HG02571 (cell line): ENCODE data around the gene LCE1F.

Source experiments
- ATAC-seq: cut with Tn5 transposase; IDR thresholded peaks from one replicate; pipeline ENCODE4 v1.9.1; 2021; ENCODE audit warnings: mild to moderate bottlenecking, moderate library complexity; ENCODE audit not compliant: unreplicated experiment

The LCE1F gene

GRCh38 chr1:152770411-152770810, 4.5 kb upstream of the LCE1F start:
- ATAC-seq, result no peak

- no peak for ATAC-seq
Observed at GRCh38 chr1:152776361-152776760, 1.4 kb downstream of the LCE1F start.

DNA sequence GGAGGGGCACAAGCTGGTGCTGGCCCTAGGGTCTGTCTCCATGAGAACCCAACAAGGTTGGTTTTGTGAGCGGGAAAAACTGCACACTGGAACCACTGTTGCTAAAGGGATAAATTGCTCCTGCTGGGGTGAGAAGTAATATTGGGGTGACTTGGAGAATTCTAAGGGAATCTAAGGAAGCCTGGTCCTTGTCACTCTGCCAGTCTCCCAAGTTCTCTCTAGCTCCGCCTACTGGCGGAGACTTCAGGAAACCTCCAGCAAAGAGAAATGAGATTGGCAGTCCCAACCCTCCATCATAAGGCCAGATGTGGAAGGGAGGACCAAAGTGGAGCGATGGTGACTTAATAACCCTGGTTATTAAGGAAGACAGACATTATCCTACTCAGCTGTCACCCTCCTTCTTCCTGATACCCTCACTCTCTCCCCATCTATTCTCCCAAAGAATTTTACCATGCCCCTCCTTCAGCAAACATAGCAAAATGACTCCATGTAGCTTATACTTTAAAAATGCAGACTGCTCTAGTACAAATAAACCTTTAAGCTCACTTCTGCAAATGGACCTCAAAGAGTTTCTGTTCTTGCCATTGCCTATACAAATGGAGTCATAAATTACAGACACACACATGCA, 2.7 kb downstream of the LCE1F start:
- ATAC-seq, result no peak

DNA sequence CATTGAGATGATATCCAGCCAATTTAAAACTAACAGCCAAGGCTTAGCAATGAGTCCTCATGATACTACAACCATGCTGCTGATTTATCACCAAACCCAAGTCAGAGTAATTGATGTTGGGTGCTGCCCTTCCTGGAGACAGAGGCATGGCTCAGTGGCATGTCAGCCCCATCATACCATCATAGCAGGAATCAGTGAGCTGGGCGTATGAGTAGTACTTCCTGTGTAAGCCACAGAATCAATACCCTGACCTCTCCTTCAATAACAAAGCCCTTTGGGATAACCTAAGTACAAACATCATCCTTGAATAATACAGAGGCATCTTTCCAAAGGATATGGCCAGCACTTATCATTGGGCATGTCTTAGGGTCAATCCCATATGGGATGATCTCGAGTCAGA, 8.2 kb downstream of the LCE1F start:
- ATAC-seq, result no peak

DNA sequence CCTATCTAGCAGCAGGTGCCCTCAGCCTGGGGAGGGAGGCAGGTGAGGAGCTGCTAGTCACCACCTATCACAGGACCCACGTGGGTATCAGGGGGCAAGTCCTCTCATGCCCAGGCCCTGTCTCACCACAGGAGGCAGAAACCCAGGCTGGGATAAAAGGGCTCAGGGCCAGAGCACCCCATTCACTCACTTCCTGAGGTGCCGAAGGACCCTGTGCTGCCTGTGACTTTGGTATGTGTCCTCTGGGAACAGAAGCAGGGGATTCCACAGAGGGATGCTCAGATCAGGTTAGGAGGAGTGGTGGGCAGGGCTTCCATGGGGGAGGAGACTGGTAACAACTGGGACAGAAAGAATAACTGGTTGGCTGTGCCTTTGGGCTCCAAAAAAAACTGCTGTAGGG, 11.1 kb downstream of the LCE1F start, which contains the start of gene LCE1E:
Gene LCE1E, plus strand, starts transcription at position 181 of the 400 bp plus-strand sequence. CDS start 1,043 bp downstream, outside the sequence.
- no peak for ATAC-seq

DNA sequence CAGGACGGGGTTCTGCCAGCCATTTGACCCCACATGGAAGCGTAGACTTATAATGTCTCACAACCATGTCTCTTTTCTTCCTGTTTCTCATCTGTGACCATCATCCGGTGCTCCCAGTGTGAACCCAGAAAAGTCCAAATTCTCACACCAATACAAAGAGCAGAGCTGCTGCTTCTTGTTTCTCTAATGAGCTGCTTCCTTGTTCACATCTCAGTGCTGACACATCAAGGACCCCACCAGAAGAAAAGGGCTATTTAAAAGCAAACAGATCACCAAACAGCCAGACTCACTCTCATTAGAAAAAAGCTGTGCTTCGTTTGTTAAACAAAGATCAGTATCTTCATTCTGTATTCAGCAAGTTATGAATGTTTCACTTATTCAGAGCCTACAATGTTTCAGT, 20.7 kb downstream of the LCE1F start:
- no peak for ATAC-seq

- ATAC-seq, result no peak
Observed at GRCh38 chr1:152796421-152796820, 21.5 kb downstream of the LCE1F start, which contains the start of gene LCE1D. Gene LCE1D, plus strand, starts transcription at chr1:152796721. Its CDS starts 1,074 bp downstream, at chr1:152797795.

- no peak for ATAC-seq
Observed at GRCh38 chr1:152801333-152801732, 26.4 kb downstream of the LCE1F start.

DNA sequence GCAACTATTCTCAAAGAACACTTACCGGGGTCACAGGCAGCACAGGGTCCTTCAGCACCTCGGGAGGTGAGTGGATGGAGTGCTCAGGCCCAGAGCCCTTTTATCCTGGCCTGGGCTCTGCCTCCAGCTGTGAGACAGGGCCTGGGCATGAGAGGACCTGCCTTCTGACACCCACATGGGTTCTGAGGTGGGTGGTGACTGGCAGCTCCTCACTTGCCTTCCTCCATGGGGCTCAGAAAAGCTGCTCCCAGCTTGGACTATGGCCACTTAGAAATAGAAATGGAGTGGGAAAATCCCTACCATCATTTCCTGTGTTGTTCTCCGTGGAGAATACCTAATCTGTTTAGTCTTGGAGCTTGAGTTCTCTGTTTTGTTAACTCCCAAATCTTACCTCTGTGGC, 31.6 kb downstream of the LCE1F start, which contains the start of gene LCE1C:
Gene LCE1C, minus strand, starts transcription at position 76 of the 400 bp plus-strand sequence. CDS start 1,173 bp downstream, outside the sequence.
- no peak for ATAC-seq

- ATAC-seq, result no peak
Observed at GRCh38 chr1:152811050-152811449, 36.1 kb downstream of the LCE1F start.

DNA sequence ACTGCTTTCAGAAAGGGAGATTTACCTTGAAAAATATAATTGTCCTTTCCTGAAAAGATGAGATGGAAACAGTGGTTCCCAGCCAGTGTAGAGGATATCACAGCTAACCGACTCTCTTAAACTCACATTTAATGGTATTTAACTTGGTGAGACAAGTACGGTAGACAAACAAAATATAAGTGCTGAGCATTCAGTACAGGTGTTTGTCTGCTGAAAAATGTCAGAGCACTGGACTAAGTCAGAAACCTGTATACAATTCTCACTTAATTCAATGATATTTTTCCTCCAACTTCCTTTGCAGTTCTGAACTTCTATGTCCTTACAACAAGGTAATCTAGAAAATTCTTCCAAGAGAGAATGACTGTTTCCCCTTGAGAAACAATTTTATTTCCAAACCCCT, 36.7 kb downstream of the LCE1F start, which contains the start of gene LCE1B:
Gene LCE1B, plus strand, starts transcription at position 301 of the 400 bp plus-strand sequence. CDS start 476 bp downstream, outside the sequence.
- ATAC-seq, result no peak

DNA sequence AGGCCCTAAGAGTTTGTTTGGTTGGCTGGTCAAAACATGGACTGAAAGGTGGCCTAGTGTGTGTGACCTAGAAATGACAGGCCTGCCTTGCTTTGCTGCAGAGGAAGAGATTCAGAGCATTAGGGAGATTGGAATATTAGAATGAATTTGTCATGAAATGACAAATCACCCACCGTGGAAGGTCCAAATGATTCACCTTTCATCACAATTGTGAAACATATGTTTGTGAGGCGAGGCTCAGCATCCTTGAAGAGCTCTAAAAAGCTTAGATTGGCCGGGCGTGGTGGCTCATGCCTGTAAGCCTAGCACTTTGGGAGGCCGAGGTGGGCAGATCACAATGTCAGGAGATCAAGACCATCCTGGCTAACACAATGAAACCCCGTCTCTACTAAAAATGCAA, 42.4 kb downstream of the LCE1F start:
- ATAC-seq, result no peak

- no peak for ATAC-seq
Observed at GRCh38 chr1:152823294-152823693, 48.4 kb downstream of the LCE1F start.

- no peak for ATAC-seq
Observed at GRCh38 chr1:152824964-152825363, 50.0 kb downstream of the LCE1F start.
